ENCODE measurements around the gene CCDC40.

DNA sequence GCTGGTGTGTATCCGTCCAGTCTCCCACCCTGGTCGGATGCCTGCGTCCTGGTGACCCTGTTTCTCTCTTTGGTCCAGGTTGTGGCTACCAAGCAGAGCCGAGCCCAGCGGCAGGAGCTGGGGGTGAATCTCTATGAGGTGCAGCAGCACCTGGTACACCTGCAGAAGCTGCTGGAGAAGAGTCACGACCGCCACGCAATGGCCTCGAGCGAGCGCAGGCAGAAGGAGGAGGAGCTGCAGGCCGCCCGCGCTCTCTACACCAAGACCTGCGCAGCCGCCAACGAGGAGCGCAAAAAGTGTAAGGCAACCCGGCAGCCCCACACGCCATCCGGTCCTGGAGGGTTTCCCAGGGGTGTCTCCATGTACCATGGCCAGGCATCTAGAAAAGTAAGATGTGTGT is 13.5 kb downstream of the CCDC40 start:
- TF ChIP-seq, protein P1, sequence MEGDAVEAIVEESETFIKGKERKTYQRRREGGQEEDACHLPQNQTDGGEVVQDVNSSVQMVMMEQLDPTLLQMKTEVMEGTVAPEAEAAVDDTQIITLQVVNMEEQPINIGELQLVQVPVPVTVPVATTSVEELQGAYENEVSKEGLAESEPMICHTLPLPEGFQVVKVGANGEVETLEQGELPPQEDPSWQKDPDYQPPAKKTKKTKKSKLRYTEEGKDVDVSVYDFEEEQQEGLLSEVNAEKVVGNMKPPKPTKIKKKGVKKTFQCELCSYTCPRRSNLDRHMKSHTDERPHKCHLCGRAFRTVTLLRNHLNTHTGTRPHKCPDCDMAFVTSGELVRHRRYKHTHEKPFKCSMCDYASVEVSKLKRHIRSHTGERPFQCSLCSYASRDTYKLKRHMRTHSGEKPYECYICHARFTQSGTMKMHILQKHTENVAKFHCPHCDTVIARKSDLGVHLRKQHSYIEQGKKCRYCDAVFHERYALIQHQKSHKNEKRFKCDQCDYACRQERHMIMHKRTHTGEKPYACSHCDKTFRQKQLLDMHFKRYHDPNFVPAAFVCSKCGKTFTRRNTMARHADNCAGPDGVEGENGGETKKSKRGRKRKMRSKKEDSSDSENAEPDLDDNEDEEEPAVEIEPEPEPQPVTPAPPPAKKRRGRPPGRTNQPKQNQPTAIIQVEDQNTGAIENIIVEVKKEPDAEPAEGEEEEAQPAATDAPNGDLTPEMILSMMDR (IDR thresholded peaks at IDR 0.05): no peak
- TF ChIP-seq POLR2A (IDR thresholded peaks at IDR 0.05): no peak

All from Peyer's patch (tissue), 4 donors.